GM12878 (cell line): Measurements from ENCODE around the gene CEP131. TPM values are rescaled to one million over a fixed set of nuclear protein-coding genes. Genes with fewer than 3 reads are reported as not detected.

Experiments used
- ATAC-seq: fragments of 200-7000 bp; cut with Tn5 transposase; 3 replicates; pipeline ENCODE4 v1.9.1; 2020; ENCODE audit warnings: mild to moderate bottlenecking, moderate library complexity
- BruUV-seq: library from RNA; stranded (reverse); fragments of 400-500 nt; replicated peaks from 2 replicates; lab custom pipeline; 2021; lab: Mats Ljungman, UMichigan
- CTCF ChIA-PET: fragments of 300-600 bp; sonication (Branson Sonifier 250); formaldehyde crosslinking; extraction: SDS; loops from one replicate; lab custom pipeline; 2021; ENCODE audit warnings: inconsistent platforms; lab: Yijun Ruan, JAX
- POLR2A ChIA-PET: fragments of 350-600 bp; formaldehyde crosslinking; extraction: SDS; loops from one replicate; lab custom pipeline; 2021; ENCODE audit warnings: inconsistent platforms; lab: Charles Lee
- RAD21 ChIA-PET: fragments of 300-600 bp; sonication (Branson Sonifier 250); formaldehyde crosslinking; loops from one replicate; lab custom pipeline; 2023; ENCODE audit warnings: antibody characterized with exemption; ENCODE audit not compliant: unreplicated experiment; lab: Charles Lee
- SMC1A ChIA-PET: fragments of 300-600 bp; sonication (Branson Sonifier 250); formaldehyde crosslinking; loops from one replicate; lab custom pipeline; 2023; ENCODE audit not compliant: unreplicated experiment, uncharacterized antibody; lab: Charles Lee
- DNase-seq: peaks from one replicate; pipeline ENCODE4 v3.0.0-alpha.2; 2011; ENCODE audit warnings: low read depth, low spot score
- FAIRE-seq: peaks from 3 replicates; lab custom pipeline; 2011; peaks lifted over from hg19 to GRCh38; lab: Jason Lieb, UNC
- H2AFZ ChIP-seq: 2 replicates; pipeline ENCODE4 v1.6.0; 2011; ENCODE audit warnings: low read depth, low read length, control low read depth; ENCODE audit not compliant: control insufficient read depth
- H3K27ac ChIP-seq: 2 replicates; pipeline ENCODE4 v1.5.1; 2011; ENCODE audit warnings: control low read depth; ENCODE audit not compliant: control insufficient read depth, insufficient read depth
- H3K27me3 ChIP-seq, 2 experiments: replicated peaks in 1 of 2; 2 replicates each; pipeline versions ENCODE4 v1.6.0 to v1.6.1; 2011; ENCODE audit warnings: low read length in 1 of 2; ENCODE audit not compliant: control insufficient read depth in 2 of 2, insufficient read depth in 2 of 2
- H3K36me3 ChIP-seq, 2 experiments: 2 replicates each; pipeline ENCODE4 v1.5.1; 2011; ENCODE audit warnings: low read length in 1 of 2; ENCODE audit not compliant: control insufficient read depth in 2 of 2, insufficient read depth in 2 of 2
- H3K4me1 ChIP-seq: 2 replicates; pipeline ENCODE4 v1.6.1; 2011; ENCODE audit warnings: mild to moderate bottlenecking, low read length, moderate library complexity, mixed read lengths; ENCODE audit not compliant: control insufficient read depth, insufficient read depth
- H3K4me2 ChIP-seq: 2 replicates; pipeline ENCODE4 v1.6.0; 2011; ENCODE audit warnings: control low read depth; ENCODE audit not compliant: control insufficient read depth, insufficient read depth
- H3K4me3 ChIP-seq: fragments of 200-600 bp; sonication (generic); 2 replicates; pipeline ENCODE4 v1.5.1; 2016
- H3K79me2 ChIP-seq: 2 replicates; pipeline ENCODE4 v1.6.0; 2011; ENCODE audit warnings: low read length; ENCODE audit not compliant: control insufficient read depth, insufficient read depth
- H3K9ac ChIP-seq: 2 replicates; pipeline ENCODE4 v1.8.0; 2011; ENCODE audit warnings: low read length, control low read depth, mixed read lengths; ENCODE audit not compliant: control insufficient read depth, insufficient read depth
- H3K9me3 ChIP-seq: replicated peaks from 3 replicates; pipeline ENCODE4 v1.5.1; 2011; ENCODE audit warnings: mild to moderate bottlenecking, low read length; ENCODE audit not compliant: control insufficient read depth, insufficient read depth
- H4K20me1 ChIP-seq: 2 replicates; pipeline ENCODE4 v1.6.0; 2011; ENCODE audit not compliant: control insufficient read depth, insufficient read depth
- FOXK2 ChIP-seq: fragments of 450-650 bp; IDR thresholded peaks from 2 replicates; pipeline ENCODE4 v1.6.1; 2017; ENCODE audit warnings: mild to moderate bottlenecking, moderate library complexity
- HCFC1 ChIP-seq: fragments of 150-350 bp; IDR thresholded peaks from 2 replicates; pipeline ENCODE4 v1.6.1; 2014; ENCODE audit warnings: low read length
- IRF5 ChIP-seq: fragments of 450-650 bp; IDR thresholded peaks from 2 replicates; pipeline ENCODE4 v1.6.1; 2017; ENCODE audit warnings: borderline replicate concordance
- JUND ChIP-seq: IDR thresholded peaks from 2 replicates; pipeline ENCODE4 v1.6.1; 2012; ENCODE audit warnings: low read depth, mild to moderate bottlenecking, low read length, improper control_type of control experiment, moderate library complexity
- KLF5 ChIP-seq: fragments of 450-650 bp; IDR thresholded peaks from 2 replicates; pipeline ENCODE4 v1.6.1; 2014; ENCODE audit warnings: mild to moderate bottlenecking; ENCODE audit not compliant: partially characterized antibody
- MXI1 ChIP-seq: fragments of 150-350 bp; IDR thresholded peaks from 2 replicates; pipeline ENCODE4 v1.6.1; 2011; ENCODE audit warnings: low read depth, mild to moderate bottlenecking, inconsistent platforms, low read length, improper control_type of control experiment
- NFIC ChIP-seq: IDR thresholded peaks from 2 replicates; pipeline ENCODE4 v1.6.1; 2012; ENCODE audit warnings: low read depth, mild to moderate bottlenecking, inconsistent platforms, low read length, moderate library complexity
- NRF1 ChIP-seq: conservative IDR thresholded peaks from 2 replicates; pipeline ENCODE4 v1.6.1; 2011; ENCODE audit warnings: mild to moderate bottlenecking, low read depth, low read length, improper control_type of control experiment
- POLR2A ChIP-seq: IDR thresholded peaks from 2 replicates; pipeline ENCODE4 v1.6.1; 2011; ENCODE audit warnings: low read depth, mild to moderate bottlenecking, low read length
- POLR2AphosphoS2 ChIP-seq: IDR thresholded peaks from 2 replicates; pipeline ENCODE4 v1.6.1; 2011; ENCODE audit warnings: low read depth, mild to moderate bottlenecking, low read length, improper control_type of control experiment, moderate library complexity
- POU2F2 ChIP-seq: IDR thresholded peaks from 3 replicates; pipeline ENCODE4 v1.6.1; 2011; ENCODE audit warnings: low read depth, mild to moderate bottlenecking, low read length, borderline replicate concordance
- SIN3A ChIP-seq: IDR thresholded peaks from 2 replicates; pipeline ENCODE4 v1.6.1; 2012; ENCODE audit warnings: low read depth, low read length, improper control_type of control experiment
- SMARCA5 ChIP-seq: fragments of 450-650 bp; IDR thresholded peaks from 2 replicates; pipeline ENCODE4 v1.6.1; 2017; ENCODE audit warnings: mild to moderate bottlenecking
- SREBF2 ChIP-seq: IDR thresholded peaks from 2 replicates; pipeline ENCODE4 v1.6.1; 2012; ENCODE audit warnings: mild to moderate bottlenecking, low read length
- USF2 ChIP-seq: IDR thresholded peaks from 2 replicates; pipeline ENCODE4 v1.6.1; 2011; ENCODE audit warnings: low read depth, low read length, improper control_type of control experiment, borderline replicate concordance
- ZBTB40 ChIP-seq: fragments of 450-650 bp; IDR thresholded peaks from 2 replicates; pipeline ENCODE4 v1.6.1; 2016; ENCODE audit warnings: mild to moderate bottlenecking, moderate library complexity, borderline replicate concordance
- ZNF207 ChIP-seq: fragments of 450-650 bp; IDR thresholded peaks from 2 replicates; pipeline ENCODE4 v1.6.1; 2014; ENCODE audit warnings: antibody characterized with exemption, mild to moderate bottlenecking, borderline replicate concordance
- ZNF274 ChIP-seq: IDR thresholded peaks from one replicate; pipeline ENCODE4 v1.8.0; 2011; ENCODE audit not compliant: insufficient read length, insufficient read depth
- WGBS: methylation state at CpG from one replicate; pipeline ENCODE4 v1.1.6; 2016; ENCODE audit warnings: low lambda C conversion rate; ENCODE audit not compliant: insufficient replicate concordance, insufficient coverage; ENCODE audit errors: missing lambda C conversion rate; 5-methylcytosine and 5-hydroxymethylcytosine counted together
- in situ Hi-C: fragments of 300-500 bp; cut with MboI; formaldehyde crosslinking; loops from 9 replicates; pipeline ENCODE4 v1.14.3; 2018; ENCODE audit warnings: mixed read lengths
- intact Hi-C: fragments of 100-400 bp; cut with micrococcal nuclease; formaldehyde crosslinking; loops from one replicate; pipeline ENCODE4 v1.14.2; 2022; ENCODE audit not compliant: unreplicated experiment
- polyA plus RNA-seq, 11 experiments: library from polyadenylated mRNA; depleted of rRNA in 4 of 11; unstranded in 6 of 11; stranded (reverse) in 5 of 11; fragments of >200 nt; fragmentation: Nextera tagmentation in 4 of 11; fragmentation: Illumina TruSeq in 1 of 11; extraction: Ambion mirVana in 4 of 11; extraction: Trizol in 1 of 11; gene quantifications; 1 replicate in 1 of 11; 2 replicates in 10 of 11; pipeline versions ENCODE4 v1.2.1 to v1.2.3, GENCODE V29; 2011 to 2016; ENCODE audit warnings: inconsistent platforms in 2 of 11, missing spikeins in 2 of 11, low read depth in 1 of 11
- total RNA-seq, 4 experiments: library from RNA; depleted of rRNA in 3 of 4; stranded (reverse); fragments of >200 nt in 3 of 4; fragmentation: Illumina TruSeq in 1 of 4; extraction: Trizol in 1 of 4; gene quantifications; 2 replicates each; pipeline versions ENCODE4 v1.2.1 to v1.2.3, GENCODE V29; 2013 to 2021

CEP131 gene
- total and polyA plus RNA-seq, 10 of the 15 experiments (the other 5 are each of a cell fraction or from before 2014, with no cell fraction given), result 0.05 to 17.3 (median 6.7) TPM

DNA sequence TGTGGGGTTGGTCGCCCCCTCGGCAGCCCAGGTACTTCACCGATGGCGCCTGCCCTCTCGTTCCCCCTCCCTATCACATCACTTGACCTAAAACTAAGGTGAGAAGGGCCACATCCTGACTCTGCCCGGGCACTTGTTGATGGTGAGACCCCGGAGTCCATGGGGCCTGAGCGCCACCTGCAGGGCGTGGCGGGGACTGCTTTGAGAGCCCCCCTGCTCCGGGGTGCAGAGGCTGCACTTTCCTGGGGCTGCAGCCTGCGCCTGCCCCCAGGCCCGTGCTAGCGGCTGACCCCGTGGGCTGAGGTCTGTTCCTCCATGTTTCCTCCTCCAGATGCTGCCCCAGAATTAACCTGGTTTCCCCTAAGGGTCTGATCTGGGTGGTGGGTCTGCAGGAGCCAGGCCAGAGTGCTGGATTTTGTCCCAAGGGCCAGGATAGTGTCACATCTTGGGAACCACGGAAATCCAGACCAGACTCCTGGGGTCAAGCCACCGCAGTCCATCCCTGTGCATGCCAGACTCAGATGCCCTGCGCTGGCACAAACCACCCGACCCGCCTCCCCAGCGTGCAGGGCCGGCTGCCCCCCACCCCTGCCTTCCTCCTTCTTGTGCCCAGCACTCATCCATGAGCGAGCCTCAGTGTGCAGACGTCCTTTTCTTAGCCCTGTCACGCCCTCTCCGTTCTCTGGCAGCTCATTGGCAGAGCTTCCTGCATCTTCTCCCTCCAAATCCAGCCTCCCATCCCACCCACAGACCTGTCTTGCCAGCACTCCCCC lies 19.1 kb upstream of the CEP131 start:
- Histone ChIP-seq H3K4me3 (no peak overlapping the region), H2AFZ (no peak overlapping the region), H3K4me2 (peak overlapping the region; percentile 44), H3K9me3 (no peaks in the 10 kb centered on the region), H4K20me1 (no peaks in the 10 kb centered on the region), H3K4me1 (peaks cover 30% of the 10 kb centered on the region), H3K36me3 (peaks cover 0 to 2% of the 10 kb centered on the region in 2 experiments; a peak in 2 of 4 replicates), H3K79me2 (peaks cover 39% of the 10 kb centered on the region), H3K9ac (no peak overlapping the region), H3K27me3 (no peaks in the 10 kb centered on the region), H3K27ac (no peak overlapping the region)
- ChIA-PET SMC1A (interaction anchor here (0.9 to 1.7 kb wide), 2 partner anchors 13 to 98 kb away, joined by 4 to 5 read pairs; no protein-coding TSS in a partner anchor), CTCF (interaction anchor here (1.2 to 1.3 kb wide), 2 partner anchors 98 to 100 kb away, joined by 3 to 6 read pairs; no protein-coding TSS in a partner anchor), POLR2A (no interaction called here), RAD21 (interaction anchor here (1.3 kb wide), 2 partner anchors 99 to 243 kb away, joined by 3 read pairs; no protein-coding TSS in a partner anchor)
- BruUV-seq, result no TSS peak
- WGBS, result 36% methylated on average over 21 of the region's 26 CpGs
- no peak for DNase-seq
- intact Hi-C loops (loop anchor here (1.0 kb wide), 2 partner anchors 100 to 141 kb away; no protein-coding TSS in a partner anchor), in situ Hi-C loops (loop anchor here (5.0 to 25.0 kb wide), 2 partner anchors 95 to 230 kb away; no protein-coding TSS in a partner anchor)
- FAIRE-seq, result no peak
- ATAC-seq, result peak; percentile 26
- TF ChIP-seq USF2, result no peak
- TF ChIP-seq POLR2AphosphoS2, result no peak
- TF ChIP-seq POU2F2, result peak; percentile 10; the same call in 1 of the 3 replicates
- TF ChIP-seq POLR2A, result peak; percentile 57; the same call in 1 of the 2 replicates
- no peak for TF ChIP-seq JUND
- no peak for TF ChIP-seq NFIC
- TF ChIP-seq SMARCA5, result 0 out of 2 replicates have a peak, but pooled peaks have one; percentile 41
- peak; percentile 24 for TF ChIP-seq KLF5
- no peak for TF ChIP-seq SREBF2
- TF ChIP-seq ZNF274, result no peak
- TF ChIP-seq ZNF207, result no peak
- no peak for TF ChIP-seq ZBTB40
- TF ChIP-seq SIN3A, result 0 out of 2 replicates have a peak, but pooled peaks have one; percentile 25
- no peak for TF ChIP-seq HCFC1
- no peak for TF ChIP-seq IRF5
- TF ChIP-seq FOXK2, result peak; percentile 12; the same call in 1 of the 2 replicates
- TF ChIP-seq MXI1, result no peak
- no peak for TF ChIP-seq NRF1
